AG04450 (cell line): Measurements from ENCODE around the gene TSEN54. TPM values are rescaled to one million over a fixed set of nuclear protein-coding genes. Genes with fewer than 3 reads are reported as not detected.
"Not testable (repeated sequence)": the region's sequence is repeated elsewhere in the genome, so short reads cannot be mapped to it uniquely, and the experiment has no call there.

ENCODE experiments used
- CTCF ChIA-PET: fragments of 300-600, 350-600 bp; formaldehyde crosslinking; extraction: SDS; loops from one replicate; lab custom pipeline; 2022; ENCODE audit warnings: antibody characterized with exemption, inconsistent platforms; lab: Charles Lee
- POLR2A ChIA-PET: fragments of 350-600 bp; formaldehyde crosslinking; extraction: SDS; loops from one replicate; lab custom pipeline; 2021; ENCODE audit warnings: antibody characterized with exemption, inconsistent platforms; lab: Yijun Ruan, JAX
- DNase-seq: peaks from one replicate; pipeline ENCODE4 v3.0.0-alpha.2; 2011; ENCODE audit warnings: low read depth, low spot score
- H3K27ac ChIP-seq: one replicate; pipeline ENCODE4 v1.5.1; 2012; ENCODE audit warnings: low read depth, low read length, control low read depth
- H3K27me3 ChIP-seq: one replicate; pipeline ENCODE4 v1.6.0; 2012; ENCODE audit warnings: low read length; ENCODE audit not compliant: control insufficient read depth, insufficient read depth
- H3K4me3 ChIP-seq: 2 replicates; pipeline ENCODE4 v1.5.1; 2011; ENCODE audit warnings: mild to moderate bottlenecking, low read depth, low read length, control low read depth
- H3K9me3 ChIP-seq: 2 replicates; pipeline ENCODE4 v1.5.1; 2012; ENCODE audit warnings: low read length; ENCODE audit not compliant: control insufficient read depth, insufficient read depth
- polyA plus RNA-seq: library from polyadenylated mRNA; depleted of rRNA; stranded (reverse); fragments of >200 nt; gene quantifications from 2 replicates; pipeline ENCODE4 v1.2.3, GENCODE V29; 2011
- TF ChIP-seq, protein P1 (sequence below): IDR thresholded peaks from 2 replicates; pipeline ENCODE4 v1.5.1; 2011; ENCODE audit warnings: low read depth, low read length, control low read depth, inconsistent platforms

Gene TSEN54
- polyA plus RNA-seq, 1 experiment: 8.8 TPM

DNA sequence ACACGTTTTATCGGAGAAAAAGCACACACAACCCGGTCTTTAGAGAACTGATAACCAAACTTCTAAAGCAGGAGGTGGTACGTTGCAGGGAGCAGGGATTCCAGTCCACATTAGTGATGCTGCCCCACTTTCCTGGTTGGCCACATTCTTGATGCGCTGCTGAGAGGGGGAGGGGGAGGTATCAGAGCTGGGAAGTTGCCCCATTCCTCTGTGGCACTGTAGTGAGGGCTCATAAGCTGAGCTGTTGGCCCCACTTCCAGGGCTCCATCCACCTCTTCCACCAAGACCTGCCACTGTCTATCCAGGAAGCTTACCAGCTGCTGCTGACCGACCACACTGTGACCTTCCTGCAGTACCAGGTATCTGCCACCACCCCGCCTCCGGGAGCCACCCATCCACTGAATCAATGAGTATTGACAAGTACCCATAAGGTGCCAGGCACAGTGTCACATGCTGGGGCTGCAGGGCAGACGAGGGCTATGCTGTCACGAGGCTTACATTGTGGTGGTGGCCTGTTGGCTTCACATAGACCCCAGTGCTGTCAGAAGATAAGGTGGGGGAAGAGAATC is 1.1 kb downstream of the TSEN54 start:
- POLR2A ChIA-PET: interaction anchor here (0.5 to 1.5 kb wide), 4 partner anchors 8 to 256 kb away, joined by 3 to 5 read pairs (median 4); partner anchors contain the start of genes GGA3, GRB2 and LLGL2
- Histone ChIP-seq H3K4me3 (peak overlapping the region; percentile 73), H3K9me3 (no peaks in the 10 kb centered on the region; the same call in 1 of the 2 replicates), H3K27me3 (no peaks in the 10 kb centered on the region), H3K27ac (no peak overlapping the region)
- DNase-seq: no peak
- CTCF ChIA-PET: interaction anchor here (1.0 to 1.3 kb wide), 6 partner anchors 28 to 236 kb away, joined by 3 to 6 read pairs (median 4); partner anchors contain the start of gene SMIM5
- TF ChIP-seq, protein P1, sequence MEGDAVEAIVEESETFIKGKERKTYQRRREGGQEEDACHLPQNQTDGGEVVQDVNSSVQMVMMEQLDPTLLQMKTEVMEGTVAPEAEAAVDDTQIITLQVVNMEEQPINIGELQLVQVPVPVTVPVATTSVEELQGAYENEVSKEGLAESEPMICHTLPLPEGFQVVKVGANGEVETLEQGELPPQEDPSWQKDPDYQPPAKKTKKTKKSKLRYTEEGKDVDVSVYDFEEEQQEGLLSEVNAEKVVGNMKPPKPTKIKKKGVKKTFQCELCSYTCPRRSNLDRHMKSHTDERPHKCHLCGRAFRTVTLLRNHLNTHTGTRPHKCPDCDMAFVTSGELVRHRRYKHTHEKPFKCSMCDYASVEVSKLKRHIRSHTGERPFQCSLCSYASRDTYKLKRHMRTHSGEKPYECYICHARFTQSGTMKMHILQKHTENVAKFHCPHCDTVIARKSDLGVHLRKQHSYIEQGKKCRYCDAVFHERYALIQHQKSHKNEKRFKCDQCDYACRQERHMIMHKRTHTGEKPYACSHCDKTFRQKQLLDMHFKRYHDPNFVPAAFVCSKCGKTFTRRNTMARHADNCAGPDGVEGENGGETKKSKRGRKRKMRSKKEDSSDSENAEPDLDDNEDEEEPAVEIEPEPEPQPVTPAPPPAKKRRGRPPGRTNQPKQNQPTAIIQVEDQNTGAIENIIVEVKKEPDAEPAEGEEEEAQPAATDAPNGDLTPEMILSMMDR: no peak

DNA sequence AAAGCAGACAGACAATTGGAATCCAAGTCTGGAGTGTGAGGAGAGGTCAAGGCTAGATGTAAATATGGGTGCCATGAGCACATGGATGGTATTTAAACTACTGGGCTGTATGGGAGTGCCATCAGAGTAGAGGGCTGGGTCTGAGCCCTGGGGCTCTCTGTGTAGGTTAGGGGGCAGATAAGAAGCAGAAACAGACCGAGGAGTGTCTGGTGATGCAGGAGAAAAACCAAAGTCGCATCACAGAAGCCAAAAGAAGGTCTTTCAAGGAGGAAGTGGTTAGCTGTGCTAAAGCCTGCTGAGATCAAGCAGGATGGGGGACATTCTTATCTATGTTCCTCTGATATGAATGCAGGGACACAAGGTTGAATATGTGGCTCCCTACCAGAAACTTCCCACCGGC is 1.9 kb downstream of the TSEN54 start:
- no peak for DNase-seq
- ChIA-PET POLR2A (no interaction called here), CTCF (interaction anchor here (0.6 to 1.1 kb wide), 4 partner anchors 27 to 115 kb away, joined by 3 to 4 read pairs (median 4); partner anchors contain the start of gene SMIM5)
- Histone ChIP-seq H3K27me3 (no peaks in the 10 kb centered on the region), H3K9me3 (no peaks in the 10 kb centered on the region; the same call in 1 of the 2 replicates), H3K27ac (no peak overlapping the region), H3K4me3 (no peak overlapping the region)
- TF ChIP-seq, protein P1: no peak

DNA sequence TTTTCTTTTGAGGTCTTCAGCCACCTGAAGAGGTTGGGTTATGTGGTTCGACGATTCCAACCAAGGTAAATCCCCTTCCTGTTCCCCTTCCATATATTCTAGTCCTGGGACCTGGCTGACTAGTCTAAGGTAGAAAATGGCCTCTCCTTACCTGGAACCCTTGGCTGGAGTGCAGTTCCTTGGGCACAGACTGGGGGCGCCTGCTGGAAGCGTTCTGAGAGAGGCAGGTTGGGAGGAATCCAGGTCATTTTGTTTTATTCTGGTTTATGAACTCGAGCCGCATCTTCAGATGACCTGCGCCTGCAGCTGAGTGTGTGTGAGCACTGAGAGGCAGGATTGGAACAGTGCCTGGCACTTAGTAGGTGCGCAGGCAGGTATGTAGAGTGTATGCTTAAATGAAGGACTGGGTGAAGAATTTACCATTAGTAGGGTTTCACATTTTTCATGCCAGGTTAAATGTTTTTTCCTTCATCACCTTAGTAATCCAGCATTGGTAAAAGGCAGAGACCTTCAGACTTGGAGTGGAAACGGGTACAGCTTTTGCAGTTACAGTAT is 2.7 kb downstream of the TSEN54 start:
- no peaks in the 10 kb centered on the region; the same call in 1 of the 2 replicates for H3K9me3 ChIP-seq
- no peak overlapping the region for H3K4me3 ChIP-seq
- ChIA-PET CTCF (interaction anchor here (0.6 to 1.1 kb wide), 4 partner anchors 33 to 229 kb away, joined by 3 to 4 read pairs (median 4); partner anchors contain the start of gene SMIM5), POLR2A (no interaction called here)
- no peaks in the 10 kb centered on the region for H3K27me3 ChIP-seq
- DNase-seq: no peak
- TF ChIP-seq, protein P1: no peak
- no peak overlapping the region for H3K27ac ChIP-seq

DNA sequence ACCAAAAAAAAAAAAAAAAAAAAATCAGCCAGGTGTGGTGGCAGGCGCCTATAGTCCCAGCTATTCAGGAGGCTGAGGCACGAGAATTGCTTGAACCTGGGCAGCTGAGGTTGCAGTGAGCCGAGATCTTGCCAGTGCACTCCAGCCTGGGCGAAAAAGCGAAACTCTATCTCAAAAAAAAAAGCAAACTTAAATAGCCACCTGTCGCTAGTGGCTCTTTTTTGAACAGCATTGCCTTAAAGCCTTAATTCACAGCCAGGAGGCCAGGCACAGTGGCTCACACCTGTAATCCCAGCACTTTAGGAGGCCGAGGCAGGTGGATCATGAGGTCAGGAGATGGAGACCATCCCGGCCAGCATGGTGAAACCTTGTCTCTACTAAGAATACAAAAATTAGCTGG is 4.1 kb downstream of the TSEN54 start:
- H3K4me3 ChIP-seq, H3K27me3 ChIP-seq, POLR2A ChIA-PET, H3K27ac ChIP-seq, H3K9me3 ChIP-seq, DNase-seq: not testable (repeated sequence)
- CTCF ChIA-PET: interaction anchor here (1.1 kb wide), 2 partner anchors 113 to 228 kb away, joined by 4 read pairs; partner anchors contain the start of gene SMIM5

DNA sequence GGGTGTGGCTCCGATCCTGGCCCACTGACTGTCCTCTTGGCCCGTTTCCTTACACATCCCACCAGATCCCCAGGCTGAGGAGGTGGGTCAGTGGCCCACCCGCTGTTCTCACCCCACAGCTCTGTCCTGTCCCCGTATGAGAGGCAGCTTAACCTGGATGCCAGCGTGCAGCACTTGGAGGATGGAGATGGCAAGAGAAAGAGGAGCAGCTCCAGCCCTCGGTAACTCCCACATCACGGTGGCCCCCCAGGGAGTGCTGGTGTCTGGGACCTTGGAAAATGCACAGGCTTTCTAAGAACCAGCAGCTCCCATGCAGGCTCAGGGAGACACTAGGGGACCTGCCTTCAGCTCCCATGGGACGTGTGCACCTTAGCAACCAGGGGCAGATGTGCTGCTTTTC is 5.0 kb downstream of the TSEN54 start:
- no peak overlapping the region for H3K4me3 ChIP-seq
- peaks cover 2% of the 10 kb centered on the region for H3K27me3 ChIP-seq
- TF ChIP-seq, protein P1: no peak
- ChIA-PET CTCF (no interaction called here), POLR2A (no interaction called here)
- no peak for DNase-seq
- no peaks in the 10 kb centered on the region; the same call in 1 of the 2 replicates for H3K9me3 ChIP-seq
- H3K27ac ChIP-seq: no peak overlapping the region
